Mucosa of descending colon (tissue), 3 donors: ENCODE data around the gene GAL. TPM values are rescaled to one million over a fixed set of nuclear protein-coding genes. Genes with fewer than 3 reads are reported as not detected.

Source experiments
- ATAC-seq: fragments of 200-7000 bp; cut with Tn5 transposase; one replicate; pipeline ENCODE4 v1.9.1; 2020; ENCODE audit warnings: mild to moderate bottlenecking, moderate library complexity
- DNase-seq, 3 donors: peaks; one replicate each; pipeline ENCODE4 v3.0.0-alpha.2; 2020
- H3K36me3 ChIP-seq: fragments of 200-600 bp; one replicate; pipeline ENCODE4 v1.8.0; 2021; ENCODE audit warnings: low read depth, mild to moderate bottlenecking
- H3K4me1 ChIP-seq: fragments of 200-600 bp; one replicate; pipeline ENCODE4 v1.8.0; 2021; ENCODE audit warnings: low read depth, mild to moderate bottlenecking
- H3K4me3 ChIP-seq: fragments of 200-600 bp; one replicate; pipeline ENCODE4 v1.8.0; 2021; ENCODE audit warnings: mild to moderate bottlenecking
- H3K9me3 ChIP-seq: fragments of 200-600 bp; one replicate; pipeline ENCODE4 v1.8.0; 2021; ENCODE audit warnings: mild to moderate bottlenecking
- intact Hi-C, 2 donors: fragments of 100-400 bp; cut with DNase I in 1 of 2; cut with micrococcal nuclease in 1 of 2; formaldehyde crosslinking; loops; one replicate each; pipeline versions ENCODE4 v1.11.0 to v1.11.1; 2022; cut with DNase I, micrococcal nuclease
- total RNA-seq, 3 donors: library from RNA; stranded (reverse); fragmentation: NEBNext Ultra II Directional in 2 of 3; extraction: Animal tissue kit (Norgen Biotek cat#: 25700) in 2 of 3; gene quantifications; one replicate each; pipeline versions ENCODE4 v1.2.1 to v1.2.4, GENCODE V29; 2021 to 2023
- TF ChIP-seq, protein P1 (sequence below): fragments of 200-600 bp; IDR thresholded peaks from one replicate; pipeline ENCODE4 v1.8.0; 2022; ENCODE audit warnings: antibody characterized with exemption, mild to moderate bottlenecking
- donor health status: DM: no; HTN: no; CAD: no; lungs with moderate emphysema.
- donor health status: DM: no; HTN: no; CAD: no.
- donor health status: DM: no; HTN: yes; CAD: no.

Gene GAL
- total RNA-seq, 3 donors from 2014 or later: 1.5 to 8.4 (median 2.4) TPM

GRCh38 chr11:68685656-68686380 is 1.5 kb downstream of the GAL start:
- no peak overlapping the region for H3K4me3 ChIP-seq
- DNase-seq (no peak), ATAC-seq (no peak)
- no peaks in the 10 kb centered on the region for H3K9me3 ChIP-seq
- H3K4me1 ChIP-seq: peaks cover 11% of the 10 kb centered on the region
- no peaks in the 10 kb centered on the region for H3K36me3 ChIP-seq
- intact Hi-C loops: no loop called here
- TF ChIP-seq, protein P1, sequence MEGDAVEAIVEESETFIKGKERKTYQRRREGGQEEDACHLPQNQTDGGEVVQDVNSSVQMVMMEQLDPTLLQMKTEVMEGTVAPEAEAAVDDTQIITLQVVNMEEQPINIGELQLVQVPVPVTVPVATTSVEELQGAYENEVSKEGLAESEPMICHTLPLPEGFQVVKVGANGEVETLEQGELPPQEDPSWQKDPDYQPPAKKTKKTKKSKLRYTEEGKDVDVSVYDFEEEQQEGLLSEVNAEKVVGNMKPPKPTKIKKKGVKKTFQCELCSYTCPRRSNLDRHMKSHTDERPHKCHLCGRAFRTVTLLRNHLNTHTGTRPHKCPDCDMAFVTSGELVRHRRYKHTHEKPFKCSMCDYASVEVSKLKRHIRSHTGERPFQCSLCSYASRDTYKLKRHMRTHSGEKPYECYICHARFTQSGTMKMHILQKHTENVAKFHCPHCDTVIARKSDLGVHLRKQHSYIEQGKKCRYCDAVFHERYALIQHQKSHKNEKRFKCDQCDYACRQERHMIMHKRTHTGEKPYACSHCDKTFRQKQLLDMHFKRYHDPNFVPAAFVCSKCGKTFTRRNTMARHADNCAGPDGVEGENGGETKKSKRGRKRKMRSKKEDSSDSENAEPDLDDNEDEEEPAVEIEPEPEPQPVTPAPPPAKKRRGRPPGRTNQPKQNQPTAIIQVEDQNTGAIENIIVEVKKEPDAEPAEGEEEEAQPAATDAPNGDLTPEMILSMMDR: no peak

GRCh38 chr11:68686486-68686885 is 2.1 kb downstream of the GAL start:
- Histone ChIP-seq H3K4me1 (peaks cover 11% of the 10 kb centered on the region), H3K36me3 (no peaks in the 10 kb centered on the region), H3K9me3 (no peaks in the 10 kb centered on the region), H3K4me3 (no peak overlapping the region)
- intact Hi-C loops: no loop called here
- TF ChIP-seq, protein P1: no peak
- ATAC-seq: no peak
- DNase-seq: no peak

- no peak for DNase-seq
- H3K4me3 ChIP-seq: no peak overlapping the region
Measured at GRCh38 chr11:68687311-68687710, 3.0 kb downstream of the GAL start.

GRCh38 chr11:68687986-68688385 is 3.6 kb downstream of the GAL start:
- DNase-seq (no peak), ATAC-seq (no peak)
- no peaks in the 10 kb centered on the region for H3K36me3 ChIP-seq
- TF ChIP-seq, protein P1: no peak
- H3K9me3 ChIP-seq: no peaks in the 10 kb centered on the region
- intact Hi-C loops: no loop called here
- no peak overlapping the region for H3K4me3 ChIP-seq
- peaks cover 11% of the 10 kb centered on the region for H3K4me1 ChIP-seq

More at GRCh38 chr11:68687311-68687710, 3.0 kb downstream of the GAL start:
- H3K9me3 ChIP-seq: no peaks in the 10 kb centered on the region
- H3K4me1 ChIP-seq: peaks cover 11% of the 10 kb centered on the region
- intact Hi-C loops: no loop called here
- ATAC-seq: no peak
- no peaks in the 10 kb centered on the region for H3K36me3 ChIP-seq
- TF ChIP-seq, protein P1: no peak

DNA sequence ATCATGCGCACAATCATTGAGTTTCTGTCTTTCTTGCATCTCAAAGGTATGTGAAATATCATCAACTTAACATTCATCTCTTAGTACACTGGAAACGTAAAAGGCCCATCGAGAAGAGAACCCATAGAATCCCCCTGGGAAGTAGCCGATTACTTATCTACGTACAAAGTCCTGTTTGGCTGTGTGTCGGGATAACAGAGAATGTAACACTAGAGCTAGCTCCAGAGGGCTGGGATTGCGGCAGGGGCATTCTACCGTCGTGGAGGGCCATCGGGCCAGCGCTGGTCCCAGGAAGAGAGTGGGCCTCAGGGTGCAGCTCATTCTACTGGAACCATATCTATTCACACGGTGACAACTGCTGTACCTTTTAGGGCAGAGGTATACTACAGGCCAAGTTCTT is 4.5 kb downstream of the GAL start:
- intact Hi-C loops: no loop called here
- DNase-seq (no peak), ATAC-seq (no peak)
- TF ChIP-seq, protein P1: no peak
- no peaks in the 10 kb centered on the region for H3K36me3 ChIP-seq
- no peaks in the 10 kb centered on the region for H3K9me3 ChIP-seq
- peaks cover 11% of the 10 kb centered on the region for H3K4me1 ChIP-seq
- no peak overlapping the region for H3K4me3 ChIP-seq
